HCT116 (cell line): Measurements from ENCODE around the gene KIAA0930.

Experiments
- CTCF ChIP-seq, 3 experiments: fragments of 200-600 bp in 1 of 3; sonication (generic) in 1 of 3; IDR thresholded peaks in 2 of 3; conservative IDR thresholded peaks in 1 of 3; 2 replicates each; pipeline ENCODE4 v1.5.1; 2012 to 2017; ENCODE audit warnings: low read depth in 2 of 3, low read length in 2 of 3, antibody characterized with exemption in 1 of 3, borderline replicate concordance in 1 of 3, control low read depth in 1 of 3, mild to moderate bottlenecking in 1 of 3, mixed read lengths in 1 of 3, mixed run types in 1 of 3, moderate library complexity in 1 of 3; ENCODE audit not compliant: insufficient read depth in 1 of 3
- POLR2A ChIP-seq: IDR thresholded peaks from 2 replicates; pipeline ENCODE4 v1.7.0; 2011; ENCODE audit warnings: borderline replicate concordance; ENCODE audit not compliant: insufficient read depth, insufficient read length; ENCODE audit errors: extremely low read depth
- POLR2AphosphoS5 ChIP-seq: IDR thresholded peaks from 2 replicates; pipeline ENCODE4 v1.6.1; 2011; ENCODE audit warnings: mild to moderate bottlenecking, low read depth, low read length, moderate library complexity
- YY1 ChIP-seq: IDR thresholded peaks from 2 replicates; pipeline ENCODE4 v1.6.1; 2011; ENCODE audit warnings: low read length, low read depth, moderate library complexity, mild to moderate bottlenecking; ENCODE audit not compliant: insufficient replicate concordance; ENCODE audit errors: extremely low read depth

DNA sequence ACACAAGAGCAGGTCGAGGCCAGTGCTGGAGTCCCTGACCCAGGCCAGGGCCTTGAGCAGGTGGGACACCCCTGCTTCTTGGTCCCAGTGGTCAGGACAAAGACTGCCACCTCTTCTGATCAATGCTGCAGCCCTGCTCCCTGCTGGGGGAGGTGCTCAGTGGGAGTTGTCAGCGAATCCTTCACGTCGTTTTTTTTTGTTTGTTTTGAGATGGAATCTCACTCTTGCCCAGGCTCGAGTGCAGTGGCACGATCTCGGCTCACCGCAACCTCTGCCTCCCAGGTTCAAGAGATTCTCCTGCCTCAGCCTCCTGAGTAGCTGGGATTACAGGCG is 42.3 kb downstream of the KIAA0930 start:
- no peak for TF ChIP-seq YY1
- TF ChIP-seq POLR2A: no peak
- no peak for TF ChIP-seq POLR2AphosphoS5
- TF ChIP-seq CTCF (IDR thresholded peaks at IDR 0.05 in 2 of 3, conservative IDR thresholded peaks at IDR 0.05 in 1 of 3; ENCODE audit: borderline replicate concordance in 1 of 3, insufficient read depth in 1 of 3, low read depth in 2 of 3, low read length in 2 of 3): no peak
